ENCODE results near the gene TRIM2. TPM values are rescaled to one million over a fixed set of nuclear protein-coding genes. Genes with fewer than 3 reads are reported as not detected.

The TRIM2 gene
- total RNA-seq, 1 experiment from 2014 or later = 41.4 TPM

DNA sequence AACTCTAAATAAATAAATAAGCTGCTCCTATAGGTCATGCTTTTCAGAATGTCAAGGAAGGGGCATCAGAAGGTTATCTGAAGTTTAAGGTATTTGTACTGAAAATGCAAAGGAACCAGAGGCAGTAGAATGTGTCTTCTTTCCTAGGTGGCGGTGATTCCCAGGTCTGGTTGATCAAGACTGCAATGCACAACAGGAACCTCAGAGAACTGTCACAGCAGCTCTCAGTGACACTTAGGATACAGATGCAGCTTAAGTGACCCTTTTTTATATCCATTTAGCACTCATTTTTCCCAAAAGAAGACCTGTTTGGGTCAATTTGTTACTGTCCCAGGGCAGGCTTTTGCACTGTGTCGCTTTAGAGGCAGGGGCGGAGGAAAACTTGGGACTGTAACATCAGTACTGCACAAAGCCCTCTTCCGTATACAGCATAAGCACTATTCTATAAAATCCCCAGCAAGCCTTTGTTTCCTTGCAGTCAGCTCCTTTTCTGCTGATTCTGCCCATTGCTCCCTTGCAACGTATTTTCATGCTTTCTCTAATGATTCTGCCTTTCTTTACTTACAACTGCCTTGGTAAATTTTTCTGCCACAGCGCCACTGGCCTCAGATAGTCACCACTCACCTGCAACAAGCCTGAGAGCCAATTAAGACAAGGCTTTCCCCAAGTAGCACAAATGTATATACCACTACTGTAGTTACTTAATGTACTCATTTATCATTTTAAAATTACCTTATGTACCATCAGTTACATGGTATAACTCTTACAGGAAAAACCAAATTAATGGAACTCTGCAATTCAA lies 138.7 kb downstream of the TRIM2 start:
- no peak overlapping the region for H3K4me2 ChIP-seq (ENCODE audit: low read length)
- DNase-seq (ENCODE audit: low read depth, low spot score) (no peak), ATAC-seq (no peak)
- BruUV-seq (replicated peaks) = no TSS peak
- H3K4me3 ChIP-seq (replicated peaks in 1 of 2; ENCODE audit: low read depth in 1 of 2, low read length in 2 of 2) = no peak overlapping the region
- H3K9ac ChIP-seq (ENCODE audit: low read length) = no peak overlapping the region
- H3K9me2 ChIP-seq (ENCODE audit: insufficient read depth) = no peaks in the 10 kb centered on the region
- peaks cover 18 to 37% of the 10 kb centered on the region in 2 experiments for H3K4me1 ChIP-seq (ENCODE audit: control insufficient read depth in 1 of 2, insufficient read depth in 2 of 2, low read length in 2 of 2)
- intact Hi-C loops (cut with micrococcal nuclease) = loop anchor here (10.0 kb wide), 1 partner anchor 412 kb away; no protein-coding TSS in a partner anchor
- H3K79me2 ChIP-seq (ENCODE audit: insufficient read depth, low read length) = peaks cover 32% of the 10 kb centered on the region
- CTCF ChIA-PET = interaction anchor here (0.7 to 2.6 kb wide), 5 partner anchors 90 to 300 kb away, joined by 3 to 13 read pairs (median 4); partner anchors contain the start of gene TMEM131L
- TF ChIP-seq EZH2 (IDR thresholded peaks at IDR 0.05) = no peak
- TF ChIP-seq, protein P1, sequence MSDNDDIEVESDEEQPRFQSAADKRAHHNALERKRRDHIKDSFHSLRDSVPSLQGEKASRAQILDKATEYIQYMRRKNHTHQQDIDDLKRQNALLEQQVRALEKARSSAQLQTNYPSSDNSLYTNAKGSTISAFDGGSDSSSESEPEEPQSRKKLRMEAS (IDR thresholded peaks at IDR 0.05) = no peak
- TF ChIP-seq JUND (IDR thresholded peaks at IDR 0.05) = no peak
- no peak for TF ChIP-seq TCF7L2 (IDR thresholded peaks at IDR 0.05; ENCODE audit: borderline replicate concordance, extremely low read depth, insufficient read depth, insufficient read length)
- no peak for TF ChIP-seq FOSL1 (IDR thresholded peaks at IDR 0.05; ENCODE audit: low read depth)
- no peak for TF ChIP-seq CBX3 (IDR thresholded peaks at IDR 0.05; ENCODE audit: low read depth)
- TF ChIP-seq POLR2AphosphoS5 (IDR thresholded peaks at IDR 0.05; ENCODE audit: low read depth, low read length) = no peak
- no peak for TF ChIP-seq SIN3A (IDR thresholded peaks at IDR 0.05; ENCODE audit: low read depth)
- no peak for TF ChIP-seq CEBPB (IDR thresholded peaks at IDR 0.05; ENCODE audit: low read depth)
- no peak for TF ChIP-seq RAD21 (IDR thresholded peaks at IDR 0.05; ENCODE audit: low read depth)
- TF ChIP-seq, protein P2, sequence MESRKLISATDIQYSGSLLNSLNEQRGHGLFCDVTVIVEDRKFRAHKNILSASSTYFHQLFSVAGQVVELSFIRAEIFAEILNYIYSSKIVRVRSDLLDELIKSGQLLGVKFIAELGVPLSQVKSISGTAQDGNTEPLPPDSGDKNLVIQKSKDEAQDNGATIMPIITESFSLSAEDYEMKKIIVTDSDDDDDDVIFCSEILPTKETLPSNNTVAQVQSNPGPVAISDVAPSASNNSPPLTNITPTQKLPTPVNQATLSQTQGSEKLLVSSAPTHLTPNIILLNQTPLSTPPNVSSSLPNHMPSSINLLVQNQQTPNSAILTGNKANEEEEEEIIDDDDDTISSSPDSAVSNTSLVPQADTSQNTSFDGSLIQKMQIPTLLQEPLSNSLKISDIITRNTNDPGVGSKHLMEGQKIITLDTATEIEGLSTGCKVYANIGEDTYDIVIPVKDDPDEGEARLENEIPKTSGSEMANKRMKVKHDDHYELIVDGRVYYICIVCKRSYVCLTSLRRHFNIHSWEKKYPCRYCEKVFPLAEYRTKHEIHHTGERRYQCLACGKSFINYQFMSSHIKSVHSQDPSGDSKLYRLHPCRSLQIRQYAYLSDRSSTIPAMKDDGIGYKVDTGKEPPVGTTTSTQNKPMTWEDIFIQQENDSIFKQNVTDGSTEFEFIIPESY (IDR thresholded peaks at IDR 0.05; ENCODE audit: extremely low read depth, insufficient replicate concordance, low read length) = no peak
- no peak for TF ChIP-seq ZFX (IDR thresholded peaks at IDR 0.05)
- TF ChIP-seq ELF1 (IDR thresholded peaks at IDR 0.05; ENCODE audit: borderline replicate concordance, low read depth) = no peak
- TF ChIP-seq, protein P3, sequence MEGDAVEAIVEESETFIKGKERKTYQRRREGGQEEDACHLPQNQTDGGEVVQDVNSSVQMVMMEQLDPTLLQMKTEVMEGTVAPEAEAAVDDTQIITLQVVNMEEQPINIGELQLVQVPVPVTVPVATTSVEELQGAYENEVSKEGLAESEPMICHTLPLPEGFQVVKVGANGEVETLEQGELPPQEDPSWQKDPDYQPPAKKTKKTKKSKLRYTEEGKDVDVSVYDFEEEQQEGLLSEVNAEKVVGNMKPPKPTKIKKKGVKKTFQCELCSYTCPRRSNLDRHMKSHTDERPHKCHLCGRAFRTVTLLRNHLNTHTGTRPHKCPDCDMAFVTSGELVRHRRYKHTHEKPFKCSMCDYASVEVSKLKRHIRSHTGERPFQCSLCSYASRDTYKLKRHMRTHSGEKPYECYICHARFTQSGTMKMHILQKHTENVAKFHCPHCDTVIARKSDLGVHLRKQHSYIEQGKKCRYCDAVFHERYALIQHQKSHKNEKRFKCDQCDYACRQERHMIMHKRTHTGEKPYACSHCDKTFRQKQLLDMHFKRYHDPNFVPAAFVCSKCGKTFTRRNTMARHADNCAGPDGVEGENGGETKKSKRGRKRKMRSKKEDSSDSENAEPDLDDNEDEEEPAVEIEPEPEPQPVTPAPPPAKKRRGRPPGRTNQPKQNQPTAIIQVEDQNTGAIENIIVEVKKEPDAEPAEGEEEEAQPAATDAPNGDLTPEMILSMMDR (IDR thresholded peaks at IDR 0.05 in 2 of 3, conservative IDR thresholded peaks at IDR 0.05 in 1 of 3; ENCODE audit: borderline replicate concordance in 1 of 3, insufficient read depth in 1 of 3, low read depth in 2 of 3, low read length in 2 of 3) = no peak
- no peak for TF ChIP-seq SP1 (IDR thresholded peaks at IDR 0.05; ENCODE audit: low read depth)
- no peak for TF ChIP-seq SRF (IDR thresholded peaks at IDR 0.05; ENCODE audit: low read depth)
- H2AFZ ChIP-seq (ENCODE audit: low read depth, low read length, poor library complexity, severe bottlenecking) = no peak overlapping the region
- no peaks in the 10 kb centered on the region for H3K9me3 ChIP-seq (ENCODE audit: control insufficient read depth in 1 of 2, insufficient read depth in 1 of 2, low read depth in 1 of 2, low read length in 2 of 2)
- no peaks in the 10 kb centered on the region for H4K20me1 ChIP-seq (ENCODE audit: insufficient read depth)
- H3K27me3 ChIP-seq (ENCODE audit: insufficient read depth, low read length) = no peaks in the 10 kb centered on the region
- H3K27ac ChIP-seq (ENCODE audit: low read depth, low read length) = no peak overlapping the region
- POLR2A ChIA-PET = interaction anchor here (1.5 kb wide), 1 partner anchor 138 kb away, joined by 4 read pairs; the partner anchor contains the start of gene TRIM2
- RAD21 ChIA-PET (ENCODE audit: low non-redundant PET in 1 of 2, low total read pairs in 2 of 2, uncharacterized antibody in 2 of 2, unreplicated experiment in 2 of 2) = no interaction called here
- no peaks in the 10 kb centered on the region for H3K36me3 ChIP-seq (ENCODE audit: control insufficient read depth in 1 of 2, insufficient read depth in 2 of 2, low read length in 2 of 2)

Data from HCT116 (cell line).